K562 treated with DMSO at 1 percent for 24 hours (cell line): ENCODE measurements around the gene TMEM185A. TPM values are rescaled to one million over a fixed set of nuclear protein-coding genes. Genes with fewer than 3 reads are reported as not detected.

Experiments used
- total RNA-seq: library from RNA; unstranded; fragments of 300-600 nt; gene quantifications from 2 replicates; pipeline ENCODE4 v1.2.3, GENCODE V29; 2022; ENCODE audit warnings: low read depth; ENCODE audit not compliant: insufficient read depth

The TMEM185A gene
- 9.4 and 12.3 TPM in 2 replicates for total RNA-seq

DNA sequence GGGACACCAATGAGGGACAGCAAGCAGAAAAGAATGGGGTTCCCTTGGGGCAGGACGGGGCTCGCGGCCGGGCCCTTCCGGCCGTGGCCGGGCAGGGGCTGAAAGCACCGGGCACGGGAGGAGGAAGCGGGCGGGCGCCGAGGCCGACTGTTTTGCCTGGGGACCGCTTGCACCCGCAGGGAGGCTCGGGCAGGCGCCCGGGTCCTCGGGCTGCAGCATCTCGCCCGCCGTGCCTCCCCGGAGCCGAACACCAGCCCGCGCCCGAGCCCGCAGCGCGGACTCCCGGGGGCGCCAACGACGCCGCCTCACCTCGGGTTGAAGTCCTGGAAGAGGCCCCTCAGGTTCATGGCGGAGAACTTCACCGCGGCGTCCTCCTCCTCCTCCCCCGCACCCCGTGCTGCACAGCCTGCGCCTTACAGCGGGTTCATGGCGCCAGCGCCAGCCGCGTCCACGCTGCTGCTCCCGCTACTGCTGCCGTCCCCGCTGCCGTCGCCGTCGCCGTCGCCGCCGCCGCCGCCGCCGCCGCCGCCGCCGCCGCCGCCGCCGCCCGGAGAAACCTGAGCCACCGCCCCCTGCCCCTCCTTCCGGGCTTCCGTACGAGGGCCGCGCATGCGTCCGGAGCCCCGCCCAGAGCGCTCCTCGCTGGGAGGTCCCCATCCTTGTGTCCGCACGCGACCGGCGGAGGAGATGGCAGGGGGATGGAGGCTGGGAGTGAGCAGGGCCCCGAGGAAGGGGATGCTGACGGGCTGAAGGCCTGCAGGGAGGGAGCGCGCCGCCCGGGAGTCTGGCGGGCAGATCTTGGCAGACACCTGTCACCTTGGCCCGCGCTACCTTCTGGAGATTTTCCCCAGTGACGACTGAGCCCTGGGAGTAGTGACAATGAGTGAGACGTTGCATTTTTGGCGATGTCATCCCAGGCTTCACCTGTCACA is at the start of gene TMEM185A:
TMEM185A (minus strand) TSS at position 559 of the 932 bp plus-strand sequence; CDS start at position 347, 212 bp downstream.

GRCh38 chrX:149595214-149595613 is 36.4 kb downstream of the TMEM185A start, which contains the start of gene HSFX2:
Gene HSFX2, minus strand, starts transcription at chrX:149595314. Its CDS starts 614 bp downstream, at chrX:149594700.

GRCh38 chrX:149587359-149587758 is 44.2 kb downstream of the TMEM185A start, which contains the start of gene MAGEA9B:
Gene MAGEA9B, minus strand, starts transcription at chrX:149587459. Its CDS starts 4,280 bp downstream, at chrX:149583179.

GRCh38 chrX:149549701-149550100 is 81.9 kb downstream of the TMEM185A start, which contains the start of gene HSFX3:
Gene HSFX3, minus strand, starts transcription at chrX:149549924. Its CDS starts 72 bp downstream, at chrX:149549852.

Other genes with a start within 250 kb of the TMEM185A start
- 44.6 and 46.9 TPM in 2 replicates for gene IDS, start 126.5 kb downstream of the TMEM185A start, total RNA-seq
- gene EOLA1, start 90.8 kb downstream of the TMEM185A start, total RNA-seq = 20.8 and 28.4 TPM in 2 replicates
- gene HSFX3, start 81.9 kb downstream of the TMEM185A start, total RNA-seq = not detected in 2 replicates
- 30.7 and 32.8 TPM in 2 replicates for gene MAGEA9B, start 44.3 kb downstream of the TMEM185A start, total RNA-seq
- 0.53 TPM in 1 of 2 replicates, not detected in the other for gene HSFX2, start 36.5 kb downstream of the TMEM185A start, total RNA-seq
- gene MAGEA11, start 80.3 kb upstream of the TMEM185A start, total RNA-seq = 0.81 and 0.86 TPM in 2 replicates
- 0.44 TPM in 1 of 2 replicates, not detected in the other for gene HSFX1, start 142.3 kb upstream of the TMEM185A start, total RNA-seq
- 0.23 TPM in 1 of 2 replicates, not detected in the other for gene MAGEA9, start 150.1 kb upstream of the TMEM185A start, total RNA-seq
- 8.1 and 8.4 TPM in 2 replicates for gene MAGEA8, start 249.4 kb upstream of the TMEM185A start, total RNA-seq